OCI-LY3 (cell line): Measurements from ENCODE around the gene SURF6.
A peak's percentile ranks its signal among the peaks of the same experiment; 100 is the strongest.

Experiments used
- H2AFZ ChIP-seq: fragments of 200-600, 300-600 bp; shearing (Covaris generic); 2 replicates; pipeline ENCODE4 v1.6.0; 2014; ENCODE audit warnings: antibody characterized with exemption, low read depth, low read length
- H3K27ac ChIP-seq: fragments of 200-600, 300-600 bp; sonication (generic); 2 replicates; pipeline ENCODE4 v1.5.1; 2014; ENCODE audit warnings: mild to moderate bottlenecking, low read length, moderate library complexity, mixed read lengths
- H3K27me3 ChIP-seq: fragments of 200-600, 300-600 bp; sonication (generic); 2 replicates; pipeline ENCODE4 v1.6.1; 2014; ENCODE audit warnings: low read depth, low read length, mixed read lengths
- H3K36me3 ChIP-seq: fragments of 200-600, 300-600 bp; sonication (generic); replicated peaks from 2 replicates; pipeline ENCODE3; 2014; ENCODE audit warnings: low read depth, low read length, mixed read lengths
- H3K4me1 ChIP-seq: fragments of 300-600, 200-600 bp; sonication (generic); 2 replicates; pipeline ENCODE4 v1.6.1; 2014; ENCODE audit warnings: low read length, mixed read lengths
- H3K4me2 ChIP-seq: fragments of 200-600, 300-600 bp; sonication (generic); 2 replicates; pipeline ENCODE4 v1.6.1; 2014; ENCODE audit warnings: low read length, mixed read lengths
- H3K4me3 ChIP-seq: fragments of 300-600, 200-600 bp; sonication (generic); 2 replicates; pipeline ENCODE4 v1.5.1; 2014; ENCODE audit warnings: antibody characterized with exemption, mild to moderate bottlenecking, low read length, moderate library complexity
- H3K79me2 ChIP-seq: fragments of 300-600, 200-600 bp; shearing (Covaris generic); 2 replicates; pipeline ENCODE4 v1.6.1; 2014; ENCODE audit warnings: mild to moderate bottlenecking, low read length, mixed read lengths
- H3K9ac ChIP-seq: fragments of 300-600, 200-600 bp; shearing (Covaris generic); 2 replicates; pipeline ENCODE4 v1.6.0; 2014; ENCODE audit warnings: mild to moderate bottlenecking, low read length, moderate library complexity
- H3K9me3 ChIP-seq: fragments of 200-600, 300-600 bp; shearing (Covaris generic); 2 replicates; pipeline ENCODE4 v1.6.1; 2014; ENCODE audit warnings: low read length, mixed read lengths; ENCODE audit not compliant: insufficient read depth
- H4K20me1 ChIP-seq: fragments of 200-600, 300-600 bp; sonication (generic); 2 replicates; pipeline ENCODE4 v1.6.1; 2016; ENCODE audit warnings: low read length, mixed read lengths; ENCODE audit not compliant: insufficient read depth
- EZH2phosphoT487 ChIP-seq: fragments of 200-600 bp; shearing (Covaris generic); IDR thresholded peaks from 2 replicates; pipeline ENCODE4 v1.6.1; 2018; ENCODE audit warnings: antibody characterized with exemption, mixed run types, low read depth
- TF ChIP-seq, protein P1 (sequence below): fragments of 200-600, 300-600 bp; sonication (generic); IDR thresholded peaks from 2 replicates; pipeline ENCODE4 v1.5.1; 2014; ENCODE audit warnings: antibody characterized with exemption, low read length, low read depth

The SURF6 gene

DNA sequence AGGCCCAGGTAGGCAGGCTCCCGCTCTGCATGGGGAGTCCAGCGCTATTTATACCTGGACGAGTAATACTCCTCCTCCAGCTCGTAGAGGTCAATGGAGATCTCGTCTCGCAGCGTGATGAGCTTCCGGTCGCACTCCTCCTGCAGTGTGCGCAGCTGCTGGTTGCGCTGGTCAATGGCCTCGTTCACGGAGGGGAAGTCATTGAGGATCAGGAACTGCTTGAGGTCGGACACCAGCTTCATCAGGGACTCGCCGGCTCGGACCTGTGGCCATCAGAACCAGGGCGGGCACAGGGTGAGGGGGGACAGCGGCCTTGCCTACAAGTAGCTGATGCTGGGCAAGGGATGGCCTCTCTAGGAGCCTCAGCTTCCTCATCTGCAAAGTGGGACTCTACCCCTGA is 8.1 kb upstream of the SURF6 start:
- Histone ChIP-seq H4K20me1 (peaks cover 12% of the 10 kb centered on the region), H3K79me2 (peaks cover 37% of the 10 kb centered on the region), H3K4me1 (peaks cover 11% of the 10 kb centered on the region), H3K4me3 (no peak overlapping the region), H3K27me3 (no peaks in the 10 kb centered on the region), H3K36me3 (peaks cover 68% of the 10 kb centered on the region), H3K27ac (no peak overlapping the region), H3K9me3 (no peaks in the 10 kb centered on the region), H3K4me2 (no peak overlapping the region), H2AFZ (no peak overlapping the region), H3K9ac (no peak overlapping the region)
- TF ChIP-seq, protein P1, sequence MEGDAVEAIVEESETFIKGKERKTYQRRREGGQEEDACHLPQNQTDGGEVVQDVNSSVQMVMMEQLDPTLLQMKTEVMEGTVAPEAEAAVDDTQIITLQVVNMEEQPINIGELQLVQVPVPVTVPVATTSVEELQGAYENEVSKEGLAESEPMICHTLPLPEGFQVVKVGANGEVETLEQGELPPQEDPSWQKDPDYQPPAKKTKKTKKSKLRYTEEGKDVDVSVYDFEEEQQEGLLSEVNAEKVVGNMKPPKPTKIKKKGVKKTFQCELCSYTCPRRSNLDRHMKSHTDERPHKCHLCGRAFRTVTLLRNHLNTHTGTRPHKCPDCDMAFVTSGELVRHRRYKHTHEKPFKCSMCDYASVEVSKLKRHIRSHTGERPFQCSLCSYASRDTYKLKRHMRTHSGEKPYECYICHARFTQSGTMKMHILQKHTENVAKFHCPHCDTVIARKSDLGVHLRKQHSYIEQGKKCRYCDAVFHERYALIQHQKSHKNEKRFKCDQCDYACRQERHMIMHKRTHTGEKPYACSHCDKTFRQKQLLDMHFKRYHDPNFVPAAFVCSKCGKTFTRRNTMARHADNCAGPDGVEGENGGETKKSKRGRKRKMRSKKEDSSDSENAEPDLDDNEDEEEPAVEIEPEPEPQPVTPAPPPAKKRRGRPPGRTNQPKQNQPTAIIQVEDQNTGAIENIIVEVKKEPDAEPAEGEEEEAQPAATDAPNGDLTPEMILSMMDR, result no peak
- no peak for TF ChIP-seq EZH2phosphoT487

- no peak overlapping the region for H3K4me2 ChIP-seq
- no peak overlapping the region for H3K9ac ChIP-seq
- peaks cover 24% of the 10 kb centered on the region for H3K79me2 ChIP-seq
- no peak overlapping the region for H2AFZ ChIP-seq
- TF ChIP-seq EZH2phosphoT487, result no peak
- TF ChIP-seq, protein P1, result peak; percentile 26; the same call in 1 of the 2 replicates
- no peaks in the 10 kb centered on the region for H3K9me3 ChIP-seq
- peaks cover 58% of the 10 kb centered on the region for H3K36me3 ChIP-seq
- peaks cover 6% of the 10 kb centered on the region for H4K20me1 ChIP-seq
- H3K4me1 ChIP-seq, result peaks cover 9% of the 10 kb centered on the region
- no peak overlapping the region for H3K27ac ChIP-seq
- H3K4me3 ChIP-seq, result no peak overlapping the region
- no peaks in the 10 kb centered on the region for H3K27me3 ChIP-seq
Observed at GRCh38 chr9:133342570-133342969, 6.6 kb upstream of the SURF6 start.

DNA sequence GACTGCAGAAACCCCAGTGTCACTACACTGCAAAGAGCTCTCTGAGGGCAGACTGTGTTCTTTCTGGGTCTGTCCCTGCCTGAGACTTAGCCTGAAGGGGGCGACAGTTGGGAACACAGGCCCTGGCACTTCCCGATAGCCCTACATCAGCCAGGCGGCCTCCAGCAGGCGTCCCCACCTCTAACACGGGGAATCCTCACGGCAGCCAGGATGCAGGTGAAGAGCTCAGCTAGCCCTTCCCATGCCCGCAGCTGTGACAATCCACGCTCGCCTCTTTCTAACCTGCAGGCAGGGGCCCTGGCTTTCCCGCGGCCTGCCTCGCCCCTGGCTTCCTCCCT is 6.0 kb upstream of the SURF6 start:
- no peak overlapping the region for H3K4me2 ChIP-seq
- H4K20me1 ChIP-seq, result peaks cover 6% of the 10 kb centered on the region
- H3K27ac ChIP-seq, result no peak overlapping the region
- H3K36me3 ChIP-seq, result peaks cover 58% of the 10 kb centered on the region
- no peak overlapping the region for H3K9ac ChIP-seq
- no peak for TF ChIP-seq EZH2phosphoT487
- TF ChIP-seq, protein P1, result no peak
- no peak overlapping the region for H2AFZ ChIP-seq
- H3K79me2 ChIP-seq, result peaks cover 19% of the 10 kb centered on the region
- no peak overlapping the region for H3K4me3 ChIP-seq
- no peaks in the 10 kb centered on the region for H3K9me3 ChIP-seq
- H3K4me1 ChIP-seq, result peaks cover 9% of the 10 kb centered on the region
- H3K27me3 ChIP-seq, result no peaks in the 10 kb centered on the region

GRCh38 chr9:133341369-133342068 is 5.5 kb upstream of the SURF6 start:
- Histone ChIP-seq H3K9me3 (no peaks in the 10 kb centered on the region), H4K20me1 (peaks cover 4% of the 10 kb centered on the region), H3K4me2 (no peak overlapping the region), H3K9ac (no peak overlapping the region), H3K27ac (no peak overlapping the region), H3K4me3 (no peak overlapping the region), H3K4me1 (peaks cover 10% of the 10 kb centered on the region), H3K79me2 (peaks cover 13% of the 10 kb centered on the region), H3K27me3 (no peaks in the 10 kb centered on the region), H2AFZ (no peak overlapping the region), H3K36me3 (peaks cover 58% of the 10 kb centered on the region)
- TF ChIP-seq, protein P1, result no peak
- TF ChIP-seq EZH2phosphoT487, result no peak
